WI38 (cell line): ENCODE data around the gene HMCN2.
"Not testable (repeated sequence)": the region's sequence is repeated elsewhere in the genome, so short reads cannot be mapped to it uniquely, and the experiment has no call there.

Experiments used
- H3K4me3 ChIP-seq: 2 replicates; pipeline ENCODE4 v1.5.1; 2011; ENCODE audit warnings: low read depth, mild to moderate bottlenecking, control low read depth, low read length
- CTCF ChIP-seq: IDR thresholded peaks from 2 replicates; pipeline ENCODE4 v1.5.1; 2012; ENCODE audit warnings: low read depth, mild to moderate bottlenecking, control low read depth, low read length

HMCN2 gene

GRCh38 chr9:130340011-130340410, 74.5 kb downstream of the HMCN2 start:
- TF ChIP-seq CTCF = no peak
- H3K4me3 ChIP-seq = no peak overlapping the region

GRCh38 chr9:130340557-130340956, 75.0 kb downstream of the HMCN2 start:
- H3K4me3 ChIP-seq = not testable (repeated sequence)

GRCh38 chr9:130341128-130341527, 75.6 kb downstream of the HMCN2 start:
- H3K4me3 ChIP-seq = no peak overlapping the region
- TF ChIP-seq CTCF = no peak

- no peak for TF ChIP-seq CTCF
- no peak overlapping the region for H3K4me3 ChIP-seq
Observed at GRCh38 chr9:130341839-130342713, 76.5 kb downstream of the HMCN2 start.

GRCh38 chr9:130342714-130343085, 77.1 kb downstream of the HMCN2 start:
- H3K4me3 ChIP-seq = no peak overlapping the region
- no peak for TF ChIP-seq CTCF

GRCh38 chr9:130343445-130343918, 77.9 kb downstream of the HMCN2 start:
- no peak overlapping the region for H3K4me3 ChIP-seq
- peak; percentile 82 for TF ChIP-seq CTCF

GRCh38 chr9:130344366-130344765, 78.8 kb downstream of the HMCN2 start:
- no peak overlapping the region for H3K4me3 ChIP-seq
- TF ChIP-seq CTCF = no peak
